HG03108 (cell line): Measurements from ENCODE around the gene ANKRD11.
"Not testable (repeated sequence)": the region's sequence is repeated elsewhere in the genome, so short reads cannot be mapped to it uniquely, and the experiment has no call there.

Experiments
- ATAC-seq: cut with Tn5 transposase; IDR thresholded peaks from one replicate; pipeline ENCODE4 v1.9.1; 2021; ENCODE audit warnings: moderate library complexity; ENCODE audit not compliant: unreplicated experiment

Gene ANKRD11

GRCh38 chr16:89334050-89334449 lies 156.3 kb downstream of the ANKRD11 start:
- no peak for ATAC-seq

GRCh38 chr16:89333401-89334001 lies 156.9 kb downstream of the ANKRD11 start:
- peak; percentile 42 for ATAC-seq

GRCh38 chr16:89332902-89333245 lies 157.5 kb downstream of the ANKRD11 start:
- no peak for ATAC-seq

- ATAC-seq: no peak
Observed at GRCh38 chr16:89332243-89332901, 158.0 kb downstream of the ANKRD11 start.

GRCh38 chr16:89331371-89332109 lies 158.8 kb downstream of the ANKRD11 start:
- no peak for ATAC-seq

- no peak for ATAC-seq
Observed at GRCh38 chr16:89330177-89330856, 160.0 kb downstream of the ANKRD11 start.

- not testable (repeated sequence) for ATAC-seq
Observed at GRCh38 chr16:89329830-89330176, 160.6 kb downstream of the ANKRD11 start.

- ATAC-seq: not testable (repeated sequence)
Observed at GRCh38 chr16:89328412-89329400, 161.7 kb downstream of the ANKRD11 start.

GRCh38 chr16:89326721-89327120 lies 163.6 kb downstream of the ANKRD11 start:
- ATAC-seq: no peak

GRCh38 chr16:89325861-89326471 lies 164.4 kb downstream of the ANKRD11 start:
- no peak for ATAC-seq

- ATAC-seq: peak; percentile 45
Observed at GRCh38 chr16:89324056-89325010, 166.0 kb downstream of the ANKRD11 start.

GRCh38 chr16:89323120-89323960 lies 167.0 kb downstream of the ANKRD11 start:
- ATAC-seq: no peak

- no peak for ATAC-seq
Observed at GRCh38 chr16:89322321-89323119, 167.8 kb downstream of the ANKRD11 start.

- ATAC-seq: no peak
Observed at GRCh38 chr16:89320782-89321501, 169.4 kb downstream of the ANKRD11 start.

- no peak for ATAC-seq
Observed at GRCh38 chr16:89319886-89320781, 170.2 kb downstream of the ANKRD11 start.

- ATAC-seq: no peak
Observed at GRCh38 chr16:89319631-89319885, 170.8 kb downstream of the ANKRD11 start.
